ENCODE measurements around the gene SPECC1. TPM values are rescaled to one million over a fixed set of nuclear protein-coding genes. Genes with fewer than 3 reads are reported as not detected.

Gene SPECC1
- total RNA-seq, 2 experiments from 2014 or later: 15.4 to 17.0 TPM

DNA sequence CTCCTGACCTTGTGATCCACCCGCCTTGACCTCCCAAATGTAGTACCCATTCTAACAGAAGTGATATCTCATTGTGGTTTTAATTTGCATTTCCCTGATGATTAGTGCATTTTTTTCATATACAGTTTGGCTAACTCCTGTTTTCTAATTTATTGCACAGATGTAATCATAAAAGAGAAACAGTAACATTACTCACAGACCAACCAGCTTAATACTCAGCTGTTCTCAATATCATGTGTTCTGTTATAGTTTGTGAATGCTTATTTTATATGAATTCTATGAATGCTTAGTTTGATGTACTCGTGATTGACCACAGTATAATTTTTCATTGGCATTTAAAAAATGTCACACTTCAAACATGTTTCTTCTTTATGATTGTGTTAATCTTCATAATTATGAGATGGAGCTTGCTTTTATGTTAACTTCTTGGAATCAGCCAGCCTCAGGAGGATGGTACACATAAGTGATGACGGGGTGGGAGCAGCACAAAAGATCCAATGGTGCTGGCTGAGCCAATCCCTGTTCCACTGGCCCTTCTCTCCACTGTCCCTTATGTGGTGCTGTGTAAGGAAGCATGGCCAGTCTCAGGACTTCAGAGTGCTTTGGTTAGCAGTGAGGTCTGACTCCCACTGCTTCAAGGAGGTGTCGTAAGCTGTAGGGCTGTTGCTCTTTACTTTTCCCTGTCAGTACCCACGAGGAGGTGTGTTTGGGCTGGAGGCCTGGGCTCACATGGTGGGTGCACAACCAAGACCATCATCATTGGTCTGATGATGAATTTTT lies 191.0 kb downstream of the SPECC1 start:
- no peaks in the 10 kb centered on the region for H3K9me3 Mint-ChIP-seq
- H3K4me1 Mint-ChIP-seq (ENCODE audit: low read depth): peaks cover 2% of the 10 kb centered on the region
- intact Hi-C loops (cut with micrococcal nuclease): no loop called here
- no peak overlapping the region for H3K4me3 Mint-ChIP-seq
- no peaks in the 10 kb centered on the region for H3K27me3 Mint-ChIP-seq
- no peaks in the 10 kb centered on the region for H3K36me3 Mint-ChIP-seq
- no peak for DNase-seq
- H3K27ac Mint-ChIP-seq: no peak overlapping the region
- ChIA-PET POLR2A (no interaction called here), CTCF (no interaction called here)

DNA sequence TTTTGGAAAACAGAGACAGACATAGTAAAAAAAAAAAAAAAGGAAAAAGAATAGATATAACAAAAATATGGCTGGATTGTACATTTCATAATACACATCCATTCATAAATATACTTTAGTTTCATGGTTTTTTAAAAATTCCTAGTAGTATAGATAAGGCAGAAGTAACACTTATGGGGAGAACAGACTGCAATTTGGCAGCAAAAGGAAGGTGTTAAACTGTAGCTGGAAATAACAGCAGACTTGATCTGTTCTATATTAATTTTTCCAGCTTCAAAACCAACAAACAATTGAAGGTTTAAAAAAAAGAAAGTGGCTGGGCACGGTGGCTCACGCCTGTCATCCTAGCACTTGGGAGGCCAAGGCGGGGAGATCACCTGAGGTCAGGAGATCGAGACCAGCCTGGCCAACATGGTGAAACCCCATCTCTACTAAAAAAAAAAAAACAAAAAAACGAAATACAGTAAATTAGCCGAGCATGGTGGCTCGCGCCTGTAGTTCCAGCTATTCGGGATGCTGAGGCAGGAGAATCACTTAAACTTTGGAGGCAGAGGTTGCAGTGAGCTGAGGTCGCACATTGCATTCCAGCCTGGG lies 191.8 kb downstream of the SPECC1 start:
- ChIA-PET POLR2A (no interaction called here), CTCF (no interaction called here)
- H3K9me3 Mint-ChIP-seq: no peaks in the 10 kb centered on the region
- no peaks in the 10 kb centered on the region for H3K27me3 Mint-ChIP-seq
- no peaks in the 10 kb centered on the region for H3K36me3 Mint-ChIP-seq
- intact Hi-C loops (cut with micrococcal nuclease): no loop called here
- no peak overlapping the region for H3K27ac Mint-ChIP-seq
- no peak overlapping the region for H3K4me3 Mint-ChIP-seq
- DNase-seq: no peak
- H3K4me1 Mint-ChIP-seq (ENCODE audit: low read depth): peaks cover 9% of the 10 kb centered on the region

DNA sequence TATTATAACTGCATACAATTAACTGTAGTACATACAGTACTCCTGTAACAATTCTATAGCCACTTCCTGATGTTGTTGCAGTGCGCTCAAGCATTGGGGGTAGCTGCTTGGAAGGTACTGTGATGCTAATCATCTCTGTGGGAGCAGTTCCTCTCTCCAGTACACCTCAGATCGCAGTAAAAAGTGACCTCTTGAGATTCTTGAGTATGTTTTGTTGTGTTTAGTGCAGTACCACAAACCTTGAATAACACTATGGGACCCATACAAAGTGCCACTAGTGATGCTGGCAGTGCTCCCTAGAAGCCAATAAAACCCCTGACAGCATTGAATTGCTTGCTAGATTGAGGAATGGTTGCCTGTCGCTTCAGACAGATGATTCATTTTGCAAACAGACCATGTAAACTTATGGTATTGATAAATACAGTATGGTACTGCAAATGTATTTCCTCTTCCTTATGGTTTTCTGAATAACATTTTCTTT lies 193.0 kb downstream of the SPECC1 start:
- CTCF ChIA-PET: no interaction called here
- intact Hi-C loops (cut with micrococcal nuclease): no loop called here

DNA sequence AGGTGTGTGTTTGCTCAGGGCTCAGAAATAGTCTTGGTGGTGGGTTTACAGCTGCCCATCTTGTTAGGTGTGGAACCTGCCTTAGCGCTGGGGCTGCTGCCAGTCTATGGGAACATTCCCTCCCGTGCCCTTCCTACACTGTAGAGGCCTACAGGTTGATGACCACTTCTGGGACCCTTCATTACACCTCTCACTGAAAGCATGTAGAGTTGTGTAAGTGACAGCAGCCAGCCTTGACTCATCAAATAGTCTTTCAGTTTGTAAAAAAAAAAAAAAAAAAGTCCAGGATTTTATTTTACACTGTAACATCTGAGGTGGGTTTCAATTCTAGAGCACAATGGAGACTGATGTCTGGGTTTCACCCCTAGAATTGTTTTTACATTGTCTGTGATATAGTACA lies 193.9 kb downstream of the SPECC1 start:
- CTCF ChIA-PET: no interaction called here
- H3K27ac Mint-ChIP-seq: no peak overlapping the region
- POLR2A ChIA-PET: no interaction called here
- H3K4me1 Mint-ChIP-seq (ENCODE audit: low read depth): peaks cover 18% of the 10 kb centered on the region
- intact Hi-C loops (cut with micrococcal nuclease): no loop called here
- no peak for DNase-seq
- no peaks in the 10 kb centered on the region for H3K9me3 Mint-ChIP-seq
- no peaks in the 10 kb centered on the region for H3K27me3 Mint-ChIP-seq
- no peak overlapping the region for H3K4me3 Mint-ChIP-seq
- no peaks in the 10 kb centered on the region for H3K36me3 Mint-ChIP-seq

More for the DNA sequence above, 193.0 kb downstream of the SPECC1 start:
- H3K9me3 Mint-ChIP-seq: no peaks in the 10 kb centered on the region
- H3K36me3 Mint-ChIP-seq: no peaks in the 10 kb centered on the region
- H3K27me3 Mint-ChIP-seq: no peaks in the 10 kb centered on the region
- DNase-seq: no peak
- peaks cover 18% of the 10 kb centered on the region for H3K4me1 Mint-ChIP-seq (ENCODE audit: low read depth)
- POLR2A ChIA-PET: no interaction called here
- H3K27ac Mint-ChIP-seq: no peak overlapping the region
- no peak overlapping the region for H3K4me3 Mint-ChIP-seq

DNA sequence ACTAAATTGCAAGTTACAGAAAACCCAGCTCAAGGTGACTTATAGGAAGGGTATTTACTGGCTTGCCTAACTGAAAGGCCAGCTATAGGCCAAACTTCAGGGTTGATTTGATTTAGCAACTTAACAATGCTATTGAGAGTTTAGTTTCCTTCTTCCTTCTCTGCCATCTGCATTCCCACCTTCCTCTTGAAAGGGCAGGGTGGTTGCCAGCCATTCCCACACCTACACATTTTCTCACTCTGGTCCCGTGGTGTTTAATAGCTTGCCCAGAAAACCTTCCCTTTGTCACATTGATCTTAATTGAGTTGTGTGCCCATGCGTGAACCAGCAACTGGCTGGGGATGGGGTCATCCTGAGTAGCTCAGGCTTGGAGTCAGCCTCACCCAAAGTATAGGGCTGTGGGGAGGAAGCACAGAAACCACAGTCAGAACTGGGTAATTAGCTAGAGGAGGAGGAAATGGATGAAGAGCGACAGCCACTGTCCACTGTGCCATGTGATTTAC lies 194.7 kb downstream of the SPECC1 start:
- POLR2A ChIA-PET: no interaction called here
- no peaks in the 10 kb centered on the region for H3K9me3 Mint-ChIP-seq
- DNase-seq: no peak
- H3K27ac Mint-ChIP-seq: no peak overlapping the region
- intact Hi-C loops (cut with micrococcal nuclease): no loop called here
- H3K4me3 Mint-ChIP-seq: no peak overlapping the region
- H3K27me3 Mint-ChIP-seq: no peaks in the 10 kb centered on the region
- CTCF ChIA-PET: no interaction called here
- peaks cover 18% of the 10 kb centered on the region for H3K4me1 Mint-ChIP-seq (ENCODE audit: low read depth)
- H3K36me3 Mint-ChIP-seq: no peaks in the 10 kb centered on the region

DNA sequence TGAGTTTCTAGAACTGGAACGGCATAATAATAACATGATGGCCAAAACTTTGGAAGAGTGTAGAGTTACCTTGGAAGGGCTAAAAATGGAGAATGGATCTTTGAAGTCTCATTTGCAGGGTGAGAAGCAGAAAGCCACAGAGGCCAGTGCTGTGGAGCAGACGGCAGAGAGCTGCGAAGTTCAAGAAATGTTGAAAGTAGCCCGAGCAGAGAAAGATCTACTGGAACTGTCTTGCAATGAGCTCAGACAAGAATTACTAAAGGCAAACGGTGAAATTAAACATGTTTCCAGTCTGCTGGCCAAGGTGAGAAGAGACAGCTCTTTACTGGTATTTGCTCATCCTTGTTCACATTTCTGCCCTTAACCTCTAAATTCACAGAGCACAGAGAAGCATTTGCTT lies 196.4 kb downstream of the SPECC1 start:
- Mint-ChIP-seq H3K27me3 (no peaks in the 10 kb centered on the region), H3K4me3 (no peak overlapping the region), H3K9me3 (no peaks in the 10 kb centered on the region), H3K36me3 (no peaks in the 10 kb centered on the region), H3K4me1 (ENCODE audit: low read depth) (peaks cover 18% of the 10 kb centered on the region), H3K27ac (peak overlapping the region; percentile 15)
- ChIA-PET CTCF (interaction anchor here (1.3 to 1.6 kb wide), 4 partner anchors 21 to 86 kb away, joined by 3 to 6 read pairs (median 4); no protein-coding TSS in a partner anchor), POLR2A (no interaction called here)
- intact Hi-C loops (cut with micrococcal nuclease): loop anchor here (1.0 kb wide), 1 partner anchor 50 kb away; no protein-coding TSS in a partner anchor
- no peak for DNase-seq

DNA sequence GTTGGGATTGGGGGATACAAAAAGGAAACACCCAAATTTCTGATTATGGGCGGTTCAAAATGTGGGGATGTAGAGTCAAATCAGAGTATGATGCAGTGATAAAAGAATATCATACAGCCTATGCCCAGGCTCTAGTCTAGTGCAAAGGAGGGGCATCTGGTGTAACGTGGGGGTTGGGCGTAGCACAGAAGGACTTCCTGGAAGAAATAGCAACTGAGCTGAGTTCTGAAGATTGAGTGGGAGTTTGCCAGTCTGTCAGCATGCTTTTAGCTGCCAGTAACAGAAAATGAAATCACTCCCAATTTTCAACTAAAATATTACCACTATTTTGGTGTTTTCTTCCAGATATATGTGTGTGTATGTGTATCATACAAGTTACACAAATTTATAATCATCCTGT lies 196.9 kb downstream of the SPECC1 start:
- Mint-ChIP-seq H3K27ac (peak overlapping the region; percentile 15), H3K4me1 (ENCODE audit: low read depth) (peaks cover 18% of the 10 kb centered on the region), H3K27me3 (no peaks in the 10 kb centered on the region), H3K36me3 (no peaks in the 10 kb centered on the region), H3K9me3 (no peaks in the 10 kb centered on the region), H3K4me3 (no peak overlapping the region)
- peak; percentile 63 for DNase-seq
- ChIA-PET POLR2A (no interaction called here), CTCF (interaction anchor here (1.6 kb wide), 2 partner anchors 21 to 85 kb away, joined by 5 to 6 read pairs; no protein-coding TSS in a partner anchor)
- intact Hi-C loops (cut with micrococcal nuclease): loop anchor here (1.0 kb wide), 1 partner anchor 51 kb away; no protein-coding TSS in a partner anchor

DNA sequence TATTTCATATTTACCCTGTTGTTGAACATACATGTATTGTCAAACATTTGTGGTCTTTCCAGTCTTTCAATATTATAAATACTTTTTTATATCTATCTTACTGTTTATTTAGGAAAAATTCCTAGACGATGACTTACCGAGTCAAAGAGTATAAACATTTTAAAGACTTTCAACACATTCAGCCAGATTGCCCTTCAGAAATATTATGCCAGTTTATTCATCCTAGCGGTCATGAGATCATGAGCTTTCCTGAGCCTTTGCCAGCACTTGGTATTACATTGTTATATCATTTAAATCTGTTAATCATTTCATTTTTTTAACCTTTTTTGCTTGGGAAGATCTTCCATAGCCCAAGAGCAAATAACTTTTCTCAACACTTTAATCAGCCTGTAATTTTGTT lies 197.4 kb downstream of the SPECC1 start:
- CTCF ChIA-PET: interaction anchor here (0.7 to 1.9 kb wide), 5 partner anchors 20 to 198 kb away, joined by 3 to 6 read pairs (median 3); partner anchors contain the start of gene SPECC1
- H3K27ac Mint-ChIP-seq: no peak overlapping the region

DNA sequence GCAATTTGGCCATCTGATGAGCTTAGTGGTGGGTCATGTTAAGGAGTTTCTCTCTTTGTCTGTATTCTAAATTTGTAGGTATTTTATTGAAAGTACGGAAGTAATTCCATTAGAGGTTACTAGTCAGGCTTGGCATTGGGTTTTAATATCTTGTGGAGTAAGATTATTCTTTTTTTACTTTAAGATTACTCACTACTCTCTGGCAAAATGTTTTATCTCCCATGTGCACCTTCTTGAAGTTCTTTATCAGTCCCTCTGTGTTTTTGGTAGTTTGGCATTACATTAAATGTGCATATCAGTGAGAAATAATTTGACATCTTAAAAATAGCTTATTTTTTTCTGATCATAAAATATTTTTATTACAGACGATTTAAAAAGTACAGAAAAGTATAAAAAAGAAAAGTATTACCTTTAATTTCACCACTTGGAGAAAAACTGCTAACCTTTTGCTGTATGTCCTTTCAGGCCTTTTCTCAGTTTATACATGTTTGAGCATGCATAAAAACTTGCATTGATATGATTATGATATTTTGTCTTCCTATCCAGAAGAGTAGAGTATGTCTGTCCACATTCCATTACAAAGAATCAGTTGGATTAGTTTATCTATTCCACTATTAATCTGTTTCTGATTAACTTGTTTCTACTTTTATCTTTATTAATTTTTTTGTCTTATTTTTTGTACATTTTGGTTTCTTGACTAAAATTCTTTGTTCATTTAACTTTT lies 198.3 kb downstream of the SPECC1 start:
- H3K9me3 Mint-ChIP-seq: no peaks in the 10 kb centered on the region
- CTCF ChIA-PET: interaction anchor here (0.7 to 1.9 kb wide), 5 partner anchors 20 to 199 kb away, joined by 3 to 6 read pairs (median 3); partner anchors contain the start of gene SPECC1
- peaks cover 18% of the 10 kb centered on the region for H3K4me1 Mint-ChIP-seq (ENCODE audit: low read depth)
- DNase-seq: no peak
- no peaks in the 10 kb centered on the region for H3K36me3 Mint-ChIP-seq
- intact Hi-C loops (cut with micrococcal nuclease): no loop called here
- POLR2A ChIA-PET: no interaction called here
- no peak overlapping the region for H3K27ac Mint-ChIP-seq
- H3K27me3 Mint-ChIP-seq: no peaks in the 10 kb centered on the region
- H3K4me3 Mint-ChIP-seq: no peak overlapping the region

More for the DNA sequence above, 197.4 kb downstream of the SPECC1 start:
- intact Hi-C loops (cut with micrococcal nuclease): loop anchor here (1.0 kb wide), 1 partner anchor 51 kb away; no protein-coding TSS in a partner anchor
- Mint-ChIP-seq H3K4me3 (no peak overlapping the region), H3K36me3 (no peaks in the 10 kb centered on the region), H3K9me3 (no peaks in the 10 kb centered on the region), H3K27me3 (no peaks in the 10 kb centered on the region), H3K4me1 (ENCODE audit: low read depth) (peaks cover 18% of the 10 kb centered on the region)
- POLR2A ChIA-PET: no interaction called here
- DNase-seq: no peak

DNA sequence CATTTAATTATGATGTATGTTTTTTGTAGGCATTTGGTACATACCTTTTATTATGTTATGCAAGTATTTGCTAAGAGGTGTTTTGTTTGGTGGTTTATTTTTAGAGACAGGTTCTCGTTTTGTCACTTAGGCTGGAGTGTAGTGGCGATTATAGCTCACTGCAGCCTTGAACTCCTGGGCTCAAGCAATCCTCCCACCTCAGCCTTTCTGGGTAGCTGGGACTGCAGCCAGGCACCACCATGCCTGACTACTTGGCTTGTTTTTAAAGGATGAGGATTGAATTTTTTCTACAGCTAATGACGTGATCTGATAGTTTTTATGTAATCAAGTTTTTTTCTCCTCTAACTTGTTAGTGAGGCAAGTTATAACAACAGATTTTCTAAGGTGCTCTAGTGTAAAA lies 199.6 kb downstream of the SPECC1 start:
- CTCF ChIA-PET: interaction anchor here (1.9 kb wide), 1 partner anchor 112 kb away, joined by 6 read pairs; no protein-coding TSS in a partner anchor

DNA sequence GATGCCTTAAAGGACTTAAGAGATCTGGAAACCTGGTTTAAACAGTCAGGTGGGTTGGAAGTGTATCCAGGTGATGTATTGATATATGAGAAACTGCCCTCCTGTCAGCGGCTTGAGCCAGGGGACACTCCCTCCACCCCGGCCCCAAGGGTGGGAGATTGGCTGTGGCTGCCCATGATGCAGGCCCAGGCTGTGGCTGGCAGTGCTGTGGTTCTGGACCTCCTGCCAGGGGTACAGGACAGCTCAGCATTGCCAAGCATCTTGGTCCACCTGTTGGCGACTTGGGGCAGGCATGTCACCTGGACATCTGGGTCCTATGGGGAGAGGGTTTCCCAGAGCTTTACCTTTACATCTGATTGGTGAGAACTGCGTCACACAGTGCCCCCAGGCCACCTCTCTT lies 201.0 kb downstream of the SPECC1 start:
- H3K27ac Mint-ChIP-seq: no peak overlapping the region
- intact Hi-C loops (cut with micrococcal nuclease): no loop called here
- peaks cover 17% of the 10 kb centered on the region for H3K4me1 Mint-ChIP-seq (ENCODE audit: low read depth)
- POLR2A ChIA-PET: no interaction called here
- CTCF ChIA-PET: no interaction called here
- H3K4me3 Mint-ChIP-seq: no peak overlapping the region
- no peaks in the 10 kb centered on the region for H3K36me3 Mint-ChIP-seq
- H3K27me3 Mint-ChIP-seq: no peaks in the 10 kb centered on the region
- no peaks in the 10 kb centered on the region for H3K9me3 Mint-ChIP-seq
- no peak for DNase-seq

More for the DNA sequence above, 199.6 kb downstream of the SPECC1 start:
- Mint-ChIP-seq H3K4me3 (no peak overlapping the region), H3K4me1 (ENCODE audit: low read depth) (peaks cover 18% of the 10 kb centered on the region), H3K36me3 (no peaks in the 10 kb centered on the region), H3K27ac (no peak overlapping the region), H3K27me3 (no peaks in the 10 kb centered on the region), H3K9me3 (no peaks in the 10 kb centered on the region)
- POLR2A ChIA-PET: interaction anchor here (0.6 kb wide), 1 partner anchor 53 kb away, joined by 3 read pairs; no protein-coding TSS in a partner anchor
- intact Hi-C loops (cut with micrococcal nuclease): no loop called here
- no peak for DNase-seq

DNA sequence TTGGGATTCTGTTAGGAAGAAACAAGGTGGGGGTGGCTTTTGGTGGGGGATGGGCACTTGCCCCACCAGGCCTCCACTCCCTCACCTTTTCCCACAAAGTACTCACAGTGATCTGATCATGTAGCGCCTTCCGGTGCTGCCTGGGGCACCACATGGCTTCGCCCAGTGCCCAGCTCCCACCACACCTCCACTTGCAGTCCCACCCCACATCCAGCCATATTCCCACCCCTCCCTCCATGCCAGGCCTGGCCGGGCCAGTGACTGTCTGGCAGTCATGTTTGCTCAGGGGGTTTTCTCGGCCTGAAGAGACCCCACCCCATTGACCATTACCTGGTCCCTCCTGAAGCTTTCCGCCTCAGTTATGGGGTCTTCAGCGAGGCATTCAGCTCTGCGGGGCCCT lies 201.5 kb downstream of the SPECC1 start:
- H3K4me1 Mint-ChIP-seq (ENCODE audit: low read depth): peaks cover 12% of the 10 kb centered on the region
- intact Hi-C loops (cut with micrococcal nuclease): no loop called here
- H3K27ac Mint-ChIP-seq: no peak overlapping the region
- no peaks in the 10 kb centered on the region for H3K9me3 Mint-ChIP-seq
- DNase-seq: no peak
- POLR2A ChIA-PET: no interaction called here
- H3K4me3 Mint-ChIP-seq: no peak overlapping the region
- CTCF ChIA-PET: no interaction called here
- no peaks in the 10 kb centered on the region for H3K36me3 Mint-ChIP-seq
- H3K27me3 Mint-ChIP-seq: no peaks in the 10 kb centered on the region
